Activated naive CD4-positive, alpha-beta T cell treated with anti-CD3 and anti-CD28 coated beads for 36 hours (primary cell): Measurements from ENCODE around the gene CDR2L. TPM values are rescaled to one million over a fixed set of nuclear protein-coding genes. Genes with fewer than 3 reads are reported as not detected.
"Not testable (repeated sequence)": the region's sequence is repeated elsewhere in the genome, so short reads cannot be mapped to it uniquely, and the experiment has no call there.

Source experiments
- CTCF ChIA-PET: fragments of 350-600 bp; sonication (Branson Sonifier 250); formaldehyde crosslinking; loops from one replicate; lab custom pipeline; 2021; ENCODE audit warnings: antibody characterized with exemption; lab: Charles Lee
- DNase-seq: peaks from one replicate; pipeline ENCODE4 v3.0.0-alpha.2; 2020
- H3K27ac Mint-ChIP-seq: one replicate; pipeline ENCODE4 v1.8.0; 2021; ENCODE audit warnings: mild to moderate bottlenecking, mixed read lengths
- H3K27me3 Mint-ChIP-seq: one replicate; pipeline ENCODE4 v1.8.0; 2021; ENCODE audit warnings: low read depth, mixed read lengths
- H3K36me3 Mint-ChIP-seq: one replicate; pipeline ENCODE4 v1.8.0; 2021; ENCODE audit warnings: low read depth, mixed read lengths
- H3K4me1 Mint-ChIP-seq: one replicate; pipeline ENCODE4 v1.8.0; 2021; ENCODE audit warnings: low read depth, mixed read lengths
- H3K4me3 Mint-ChIP-seq: one replicate; pipeline ENCODE4 v1.8.0; 2021; ENCODE audit warnings: mild to moderate bottlenecking, moderate library complexity, mixed read lengths
- H3K9me3 Mint-ChIP-seq: one replicate; pipeline ENCODE4 v1.8.0; 2021; ENCODE audit warnings: mixed read lengths
- intact Hi-C: fragments of 100-400 bp; cut with micrococcal nuclease; formaldehyde crosslinking; loops from one replicate; pipeline ENCODE4 v1.15.1; 2023
- total RNA-seq, 2 experiments: library from RNA; stranded (reverse); gene quantifications; one replicate each; pipeline ENCODE4 v1.2.3, GENCODE V29; 2021

The CDR2L gene
- total RNA-seq, 2 experiments from 2014 or later = 0.49 to 0.93 TPM

DNA sequence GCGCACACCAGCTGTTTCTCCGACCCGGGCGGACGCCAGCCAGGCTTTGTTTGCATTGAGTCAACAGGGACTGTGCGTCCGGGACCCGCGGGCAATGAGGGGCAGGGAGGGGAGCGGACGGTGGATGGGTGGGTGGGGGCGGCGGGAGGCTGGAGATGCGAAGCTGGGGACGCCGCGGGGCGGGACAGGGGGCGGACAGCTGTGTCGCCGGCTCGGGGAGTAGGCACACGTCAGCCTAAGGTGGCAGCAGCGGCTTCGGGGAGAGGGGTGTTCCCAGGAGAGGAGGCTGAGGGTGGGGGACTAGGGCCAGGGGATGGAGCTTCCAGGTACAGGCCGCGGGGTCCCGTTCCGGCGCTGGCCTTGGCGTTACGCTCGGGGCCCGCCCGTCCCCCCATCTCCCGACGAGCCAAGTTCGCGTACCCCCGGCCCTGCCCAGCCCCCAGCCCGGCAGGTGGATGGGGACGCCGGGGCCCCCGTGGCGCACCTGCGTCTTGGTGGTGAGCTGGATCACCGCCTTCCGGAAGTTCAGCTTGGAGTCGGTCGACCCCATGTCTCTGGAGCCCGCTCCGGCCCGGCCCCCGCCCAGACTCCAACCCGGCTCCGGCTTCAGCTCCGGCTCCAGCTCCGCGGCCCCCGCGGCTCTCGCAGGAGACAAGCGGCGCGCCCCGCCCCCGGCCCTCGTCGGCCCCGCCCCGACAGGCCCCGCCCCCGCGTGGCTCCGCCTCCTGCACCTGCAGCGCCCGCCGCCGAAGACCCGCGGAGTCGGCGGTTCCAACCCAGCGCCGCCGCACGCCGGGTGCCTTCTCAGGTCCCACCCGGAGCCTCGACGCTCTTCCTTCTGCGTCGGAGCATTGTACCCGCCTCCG is 15.1 kb upstream of the CDR2L start, which contains the start of gene HID1:
Gene HID1 (minus strand): TSS at position 653 of the 866 bp plus-strand sequence. CDS start 103 bp downstream, at position 550.
- DNase-seq = peak; percentile 70
- Mint-ChIP-seq H3K9me3 (no peaks in the 10 kb centered on the region), H3K27me3 (peaks cover 6% of the 10 kb centered on the region), H3K4me3 (peak within 1 kb of the TSS; percentile 72), H3K4me1 (peaks cover 9% of the 10 kb centered on the region), H3K36me3 (no peaks in the 10 kb centered on the region), H3K27ac (no peak within 1 kb of the TSS)
- intact Hi-C loops = loop anchor here (1.0 kb wide), 1 partner anchor 10 kb away; no protein-coding TSS in a partner anchor
- CTCF ChIA-PET = interaction anchor here (0.9 to 6.6 kb wide), 4 partner anchors 10 to 229 kb away, joined by 3 to 68 read pairs (median 10); no protein-coding TSS in a partner anchor

DNA sequence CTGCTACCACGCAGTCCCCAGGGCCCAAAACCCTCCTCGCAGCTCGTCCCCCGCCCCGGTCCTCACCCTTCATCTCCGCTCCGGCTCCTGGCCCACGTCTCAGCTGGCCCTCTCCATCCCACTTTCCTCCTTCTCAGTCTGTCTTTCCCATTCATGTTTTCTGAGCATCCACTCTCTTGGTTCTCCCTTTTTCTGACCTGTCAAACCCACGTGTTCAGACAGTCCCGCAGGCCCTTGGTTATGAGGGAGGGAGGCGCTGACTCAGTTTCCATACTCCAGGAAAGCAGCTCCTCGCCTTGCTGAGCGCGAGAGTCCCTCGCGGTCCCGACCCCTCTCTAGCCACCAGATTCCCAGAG is 14.5 kb upstream of the CDR2L start:
- Mint-ChIP-seq H3K4me1 (peaks cover 9% of the 10 kb centered on the region), H3K27me3 (peaks cover 6% of the 10 kb centered on the region), H3K36me3 (no peaks in the 10 kb centered on the region), H3K4me3 (peak overlapping the region; percentile 72), H3K27ac (no peak overlapping the region), H3K9me3 (no peaks in the 10 kb centered on the region)
- no peak for DNase-seq
- CTCF ChIA-PET = interaction anchor here (0.9 to 6.6 kb wide), 4 partner anchors 11 to 229 kb away, joined by 3 to 68 read pairs (median 10); partner anchors contain the start of gene MRPL58
- intact Hi-C loops = loop anchor here (1.0 kb wide), 1 partner anchor 9 kb away; no protein-coding TSS in a partner anchor

DNA sequence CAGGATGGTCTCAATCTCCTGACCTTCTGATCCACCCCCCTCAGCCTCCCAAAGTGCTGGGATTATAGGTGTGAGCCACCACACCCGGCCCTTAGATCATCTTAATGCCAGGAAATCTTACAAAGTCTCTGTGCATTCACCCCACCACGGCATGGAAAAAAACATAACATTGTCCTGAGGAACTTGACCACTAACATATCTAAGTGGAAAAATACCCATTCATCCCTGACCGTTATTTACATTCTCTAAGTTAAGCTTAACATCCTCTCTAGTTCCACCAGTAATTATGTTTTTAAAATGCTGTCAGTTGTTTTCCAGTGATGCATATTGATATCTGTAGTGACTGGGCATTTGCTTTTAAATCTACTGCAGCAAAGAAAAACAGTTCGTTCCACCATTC is 11.5 kb upstream of the CDR2L start:
- intact Hi-C loops = no loop called here
- Mint-ChIP-seq H3K27me3 (peaks cover 6% of the 10 kb centered on the region), H3K4me3 (no peak overlapping the region), H3K9me3 (no peaks in the 10 kb centered on the region), H3K27ac (no peak overlapping the region), H3K36me3 (no peaks in the 10 kb centered on the region), H3K4me1 (peaks cover 9% of the 10 kb centered on the region)
- no peak for DNase-seq
- CTCF ChIA-PET = interaction anchor here (1.8 kb wide), 1 partner anchor 14 kb away, joined by 8 read pairs; no protein-coding TSS in a partner anchor

DNA sequence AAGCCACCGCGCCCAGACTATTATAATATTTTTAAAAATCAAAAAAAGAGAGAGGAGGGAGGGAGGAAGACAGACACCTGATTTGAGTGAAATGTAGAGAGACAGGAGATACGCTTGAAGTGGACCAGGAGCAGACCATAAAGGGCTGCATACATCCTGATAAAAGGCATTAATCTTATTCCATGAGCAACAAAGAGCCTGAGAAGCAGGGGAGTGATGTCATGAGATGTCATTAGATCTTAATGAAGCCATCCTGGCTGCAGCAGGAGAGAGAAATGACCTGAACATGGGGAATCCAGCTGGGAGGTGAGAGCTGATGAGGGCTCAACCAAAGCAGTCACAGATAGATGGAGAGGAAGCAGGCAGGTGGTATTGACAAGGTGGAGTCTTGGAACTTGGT is 9.6 kb upstream of the CDR2L start:
- intact Hi-C loops = no loop called here
- Mint-ChIP-seq H3K4me3 (no peak overlapping the region), H3K27me3 (peaks cover 5% of the 10 kb centered on the region), H3K9me3 (no peaks in the 10 kb centered on the region), H3K36me3 (no peaks in the 10 kb centered on the region), H3K27ac (no peak overlapping the region), H3K4me1 (peaks cover 12% of the 10 kb centered on the region)
- no peak for DNase-seq
- CTCF ChIA-PET = no interaction called here

DNA sequence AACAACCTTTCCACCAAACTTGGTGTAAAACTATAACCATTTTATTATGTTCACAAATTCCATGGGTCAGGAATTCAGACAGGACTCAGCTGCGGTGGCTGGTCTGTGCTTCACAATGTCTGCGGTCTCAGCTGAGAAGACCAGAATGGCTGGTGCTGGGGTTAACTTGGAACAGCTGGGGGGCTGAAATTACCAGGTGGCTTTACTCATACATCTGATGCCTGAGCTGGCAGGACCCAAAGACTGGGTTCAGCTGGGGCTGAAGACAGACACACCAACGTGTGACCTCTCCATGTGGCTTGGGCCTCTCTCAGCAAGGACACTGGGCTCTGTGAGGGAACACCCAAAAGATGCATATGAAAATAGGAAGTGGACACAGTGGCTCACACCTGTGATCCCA is 9.2 kb upstream of the CDR2L start:
- H3K27ac Mint-ChIP-seq = no peak overlapping the region
- CTCF ChIA-PET = interaction anchor here (0.7 kb wide), 1 partner anchor 12 kb away, joined by 5 read pairs; no protein-coding TSS in a partner anchor
- H3K27me3 Mint-ChIP-seq = peaks cover under 1% of the 10 kb centered on the region
- intact Hi-C loops = no loop called here
- no peak for DNase-seq
- H3K4me3 Mint-ChIP-seq = no peak overlapping the region
- H3K9me3 Mint-ChIP-seq = no peaks in the 10 kb centered on the region
- no peaks in the 10 kb centered on the region for H3K36me3 Mint-ChIP-seq
- H3K4me1 Mint-ChIP-seq = peaks cover 8% of the 10 kb centered on the region

DNA sequence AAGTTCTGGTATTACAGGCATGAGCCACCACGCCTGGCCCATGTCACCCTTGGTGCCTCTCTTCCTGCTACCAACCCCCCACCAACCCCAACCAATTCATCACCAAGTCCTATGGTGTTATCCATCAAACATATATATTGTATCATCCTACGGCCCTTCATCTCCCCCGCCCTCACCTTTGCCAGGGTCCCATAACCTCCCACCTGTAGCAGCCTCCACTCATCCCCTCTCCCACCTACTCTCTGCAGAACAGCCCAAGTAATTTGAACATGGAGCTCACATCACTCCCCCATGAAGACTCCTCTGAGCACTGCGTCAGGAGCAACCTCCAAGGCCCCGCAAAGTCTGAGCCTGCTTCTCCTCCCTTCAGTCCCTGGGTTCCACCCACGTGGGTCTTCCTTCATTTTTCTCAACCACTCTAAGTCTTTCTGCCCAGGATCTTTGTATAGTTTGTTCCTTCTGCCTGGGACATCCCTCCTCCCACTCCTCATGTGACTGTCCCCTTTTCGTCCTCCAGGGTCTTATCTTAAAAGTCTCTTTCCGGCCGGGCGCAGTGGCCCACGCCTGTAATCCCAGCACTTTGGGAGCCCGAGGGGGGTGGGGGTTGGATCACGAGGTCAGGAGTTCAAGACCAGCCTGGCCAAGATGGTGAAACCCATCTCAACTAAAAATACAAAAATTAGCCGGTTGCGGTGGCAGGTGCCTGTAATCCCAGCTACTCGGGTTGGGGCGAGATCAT is 7.9 kb upstream of the CDR2L start:
- CTCF ChIA-PET = interaction anchor here (0.7 to 1.2 kb wide), 3 partner anchors 13 to 153 kb away, joined by 3 to 4 read pairs (median 3); no protein-coding TSS in a partner anchor
- no peak for DNase-seq
- Mint-ChIP-seq H3K4me3 (no peak overlapping the region), H3K27ac (no peak overlapping the region), H3K4me1 (peaks cover 8% of the 10 kb centered on the region), H3K36me3 (no peaks in the 10 kb centered on the region), H3K9me3 (no peaks in the 10 kb centered on the region), H3K27me3 (no peaks in the 10 kb centered on the region)
- intact Hi-C loops = loop anchor here (5.0 to 10.0 kb wide), 2 partner anchors 133 to 425 kb away; partner anchors contain the start of gene GRB2

DNA sequence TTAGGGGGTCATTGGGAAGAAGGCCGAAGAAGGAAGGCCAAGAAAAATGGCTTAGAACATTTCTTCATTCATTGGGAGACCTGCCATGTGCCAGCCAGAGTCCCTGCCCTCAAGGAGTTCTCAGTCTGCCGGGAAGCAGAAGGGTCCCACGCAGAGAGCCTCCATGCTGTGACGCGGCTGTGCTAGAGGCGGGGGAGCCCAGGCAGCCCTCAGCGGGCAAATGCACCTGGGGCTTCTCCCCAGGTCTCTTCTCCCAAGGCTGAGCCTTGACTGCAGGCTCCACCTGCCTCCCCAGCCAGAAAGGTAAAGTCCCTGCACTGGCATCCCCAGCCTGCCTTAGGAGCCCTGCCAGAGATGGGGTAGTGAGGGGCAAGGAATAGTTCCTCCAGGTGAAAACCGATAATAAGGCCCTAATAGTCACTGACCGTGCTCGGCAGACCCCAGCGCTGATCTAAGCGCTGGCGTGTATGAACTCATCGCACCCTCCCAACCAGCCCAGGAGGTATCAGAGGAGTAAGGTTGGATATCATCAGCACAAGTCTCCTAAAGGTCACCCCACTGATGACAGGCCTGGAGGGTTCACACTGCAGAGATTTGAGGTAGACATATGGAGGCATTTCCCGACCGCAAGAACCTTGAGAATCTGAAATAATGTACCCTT is 6.0 kb upstream of the CDR2L start:
- intact Hi-C loops = loop anchor here (5.0 to 10.0 kb wide), 2 partner anchors 131 to 423 kb away; partner anchors contain the start of gene GRB2
- CTCF ChIA-PET = interaction anchor here (0.6 kb wide), 1 partner anchor 142 kb away, joined by 3 read pairs; no protein-coding TSS in a partner anchor
- no peaks in the 10 kb centered on the region for H3K36me3 Mint-ChIP-seq
- peaks cover 8% of the 10 kb centered on the region for H3K4me1 Mint-ChIP-seq
- H3K27me3 Mint-ChIP-seq = no peaks in the 10 kb centered on the region
- no peaks in the 10 kb centered on the region for H3K9me3 Mint-ChIP-seq
- H3K4me3 Mint-ChIP-seq = peak overlapping the region; percentile 89
- H3K27ac Mint-ChIP-seq = peak overlapping the region; percentile 54
- DNase-seq = no peak

DNA sequence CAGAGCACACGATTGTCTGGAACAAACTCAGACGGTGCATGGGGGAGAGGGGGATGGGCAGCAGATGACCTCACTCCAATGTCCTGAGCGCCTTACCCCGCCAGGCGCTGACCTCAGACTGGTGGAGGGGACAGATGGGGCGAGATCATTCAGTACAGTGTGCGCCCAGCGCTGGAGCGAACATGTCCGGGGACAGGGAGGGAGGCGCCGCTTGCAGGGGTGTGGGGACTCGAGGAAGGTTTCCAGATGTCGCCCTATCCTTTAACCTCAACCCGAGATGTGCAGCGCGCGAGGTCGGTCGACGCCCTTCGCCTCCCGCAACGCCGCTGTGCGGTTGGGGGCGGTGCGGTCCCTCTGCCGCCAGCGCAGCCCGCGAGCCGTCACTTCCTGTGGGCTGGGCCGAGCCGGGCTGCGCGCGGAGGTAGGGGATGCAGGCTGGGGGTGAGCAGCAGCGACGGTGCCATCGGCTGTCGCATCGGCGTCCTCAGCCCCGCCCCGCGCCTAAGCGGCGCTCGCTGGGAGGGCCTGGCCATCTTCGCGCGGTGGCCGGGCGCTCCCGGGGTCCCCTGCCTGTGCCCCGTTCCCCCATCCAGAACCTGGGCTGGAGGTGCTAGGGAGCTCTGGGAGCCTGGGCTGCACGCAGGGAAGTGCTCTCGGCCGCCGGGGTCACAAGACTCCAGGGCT is 5.3 kb upstream of the CDR2L start:
- Mint-ChIP-seq H3K4me3 (peak overlapping the region; percentile 89), H3K27me3 (peaks cover 1% of the 10 kb centered on the region), H3K9me3 (no peaks in the 10 kb centered on the region), H3K4me1 (peaks cover 10% of the 10 kb centered on the region), H3K36me3 (no peaks in the 10 kb centered on the region), H3K27ac (peak overlapping the region; percentile 54)
- intact Hi-C loops = loop anchor here (1.0 to 10.0 kb wide), 3 partner anchors 10 to 423 kb away; partner anchors contain the start of genes GRB2 and HID1
- CTCF ChIA-PET = interaction anchor here (1.4 kb wide), 1 partner anchor 30 kb away, joined by 5 read pairs; the partner anchor contains the start of gene MRPL58
- DNase-seq = peak; percentile 86

DNA sequence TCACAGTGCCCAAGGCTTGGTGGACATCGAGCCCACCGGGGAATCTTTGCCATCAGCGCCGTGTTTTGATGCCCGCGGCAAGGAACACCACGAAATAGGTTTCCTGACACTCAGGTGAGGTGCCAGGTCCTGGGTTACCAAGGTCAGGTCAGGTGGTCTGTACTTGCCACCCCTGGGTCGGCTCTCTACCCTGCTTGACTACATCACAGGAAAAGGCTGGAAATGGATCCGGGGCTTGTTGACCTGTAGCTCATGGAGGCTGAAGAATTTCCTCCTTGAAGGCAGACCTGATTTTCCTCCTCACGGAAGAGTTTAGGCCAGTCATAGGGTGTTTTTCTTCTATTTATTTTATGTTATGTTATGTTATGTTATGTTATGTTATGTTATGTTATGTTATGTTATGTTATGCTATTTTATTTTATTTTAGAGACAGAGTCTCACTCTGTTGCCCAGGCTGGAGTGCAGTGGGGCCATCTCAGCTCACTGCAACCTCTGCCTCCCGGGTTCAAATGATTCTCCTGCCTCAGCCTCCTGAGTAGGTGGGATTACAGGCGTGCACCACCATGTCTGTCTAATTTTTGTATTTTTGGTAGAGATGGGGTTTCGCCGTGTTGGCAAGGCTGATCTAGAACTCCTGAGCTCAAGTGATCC is 4.6 kb upstream of the CDR2L start:
- Mint-ChIP-seq H3K4me3 (peak overlapping the region; percentile 89), H3K4me1 (peaks cover 12% of the 10 kb centered on the region)
- not testable (repeated sequence) for H3K36me3 Mint-ChIP-seq, H3K27ac Mint-ChIP-seq, H3K9me3 Mint-ChIP-seq, H3K27me3 Mint-ChIP-seq, DNase-seq
- CTCF ChIA-PET = interaction anchor here (0.7 to 1.9 kb wide), 3 partner anchors 22 to 60 kb away, joined by 3 to 12 read pairs (median 5); partner anchors contain the start of gene MRPL58
- intact Hi-C loops = loop anchor here (1.0 to 10.0 kb wide), 3 partner anchors 10 to 422 kb away; partner anchors contain the start of genes GRB2 and HID1

DNA sequence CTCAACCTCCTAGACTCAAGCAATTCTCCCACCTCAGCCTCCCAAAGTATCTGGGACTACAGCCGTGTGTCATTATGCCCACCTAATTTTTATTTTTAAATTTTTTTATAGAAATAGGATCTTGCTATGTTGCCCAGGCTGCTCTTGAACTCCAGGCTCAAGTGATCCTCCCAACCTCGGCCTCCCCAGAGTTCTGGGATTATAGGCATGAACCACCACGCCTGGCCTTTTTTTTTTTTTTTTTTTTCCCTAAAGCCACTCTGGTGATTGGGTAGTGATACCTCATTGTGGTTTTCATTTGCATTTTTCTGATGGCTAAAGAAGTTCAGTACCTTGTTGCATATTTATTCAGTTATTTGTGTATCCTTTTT is 1.2 kb upstream of the CDR2L start:
- peaks cover 9% of the 10 kb centered on the region for H3K27me3 Mint-ChIP-seq
- CTCF ChIA-PET = interaction anchor here (0.6 to 1.0 kb wide), 2 partner anchors 24 to 85 kb away, joined by 4 to 5 read pairs; no protein-coding TSS in a partner anchor
- DNase-seq = no peak
- no peaks in the 10 kb centered on the region for H3K9me3 Mint-ChIP-seq
- peaks cover 14% of the 10 kb centered on the region for H3K4me1 Mint-ChIP-seq
- H3K36me3 Mint-ChIP-seq = no peaks in the 10 kb centered on the region
- H3K4me3 Mint-ChIP-seq = no peak overlapping the region
- intact Hi-C loops = loop anchor here (2.0 to 10.0 kb wide), 2 partner anchors 61 to 419 kb away; partner anchors contain the start of genes ATP5PD, GRB2 and KCTD2
- H3K27ac Mint-ChIP-seq = no peak overlapping the region
